Osteoblast (primary cell): ENCODE data around the gene SLC17A9. TPM values are rescaled to one million over a fixed set of nuclear protein-coding genes. Genes with fewer than 3 reads are reported as not detected.

Source experiments
- DNase-seq: peaks from one replicate; pipeline ENCODE4 v3.0.0; 2011; ENCODE audit warnings: low spot score, mixed read lengths; ENCODE audit not compliant: insufficient read length; ENCODE audit errors: missing footprints
- H2AFZ ChIP-seq: 2 replicates; pipeline ENCODE4 v1.6.0; 2011; ENCODE audit warnings: mild to moderate bottlenecking, low read length
- H3K27ac ChIP-seq: 2 replicates; pipeline ENCODE4 v1.5.1; 2011; ENCODE audit warnings: mild to moderate bottlenecking, low read depth, low read length, moderate library complexity
- H3K27me3 ChIP-seq: 2 replicates; pipeline ENCODE4 v1.6.0; 2012; ENCODE audit warnings: mild to moderate bottlenecking, control low read depth, inconsistent platforms, low read length, moderate library complexity; ENCODE audit not compliant: insufficient read depth
- H3K36me3 ChIP-seq: 2 replicates; pipeline ENCODE4 v1.5.1; 2011; ENCODE audit warnings: mild to moderate bottlenecking, low read length, control low read depth, moderate library complexity; ENCODE audit not compliant: insufficient read depth
- H3K4me1 ChIP-seq: 2 replicates; pipeline ENCODE4 v1.5.1; 2011; ENCODE audit warnings: mild to moderate bottlenecking, low read length, control low read depth, moderate library complexity; ENCODE audit not compliant: insufficient read depth
- H3K4me2 ChIP-seq: 2 replicates; pipeline ENCODE4 v1.6.0; 2011; ENCODE audit warnings: mild to moderate bottlenecking, low read length; ENCODE audit not compliant: insufficient read depth
- H3K4me3 ChIP-seq: fragments of 200-600 bp; sonication (generic); 3 replicates; pipeline ENCODE4 v1.5.1; 2012; ENCODE audit warnings: mild to moderate bottlenecking, low read length, inconsistent platforms; ENCODE audit not compliant: insufficient read depth
- H3K79me2 ChIP-seq: 2 replicates; pipeline ENCODE4 v1.6.0; 2012; ENCODE audit warnings: mild to moderate bottlenecking, low read length, control low read depth, inconsistent platforms; ENCODE audit not compliant: insufficient read depth
- H3K9me3 ChIP-seq: 2 replicates; pipeline ENCODE4 v1.5.1; 2011; ENCODE audit warnings: low read depth, low read length, control low read depth
- H4K20me1 ChIP-seq: 2 replicates; pipeline ENCODE4 v1.6.0; 2012; ENCODE audit warnings: mild to moderate bottlenecking, low read length, control low read depth; ENCODE audit not compliant: insufficient read depth
- CTCF ChIP-seq: IDR thresholded peaks from 2 replicates; pipeline ENCODE4 v1.5.1; 2011; ENCODE audit warnings: mild to moderate bottlenecking, low read depth, low read length, moderate library complexity; ENCODE audit errors: extremely low read depth
- total RNA-seq: library from RNA; depleted of rRNA; stranded (reverse); fragments of >200 nt; gene quantifications from 2 replicates; pipeline ENCODE4 v1.2.3, GENCODE V29; 2012

SLC17A9 gene
- total RNA-seq, 1 donor = 6.5 TPM

- TF ChIP-seq CTCF = no peak
- Histone ChIP-seq H3K27me3 (peaks cover 58% of the 10 kb centered on the region), H3K36me3 (no peaks in the 10 kb centered on the region)
Observed at GRCh38 chr20:63000036-63000435, 47.5 kb downstream of the SLC17A9 start.

GRCh38 chr20:63000958-63001357 is 48.4 kb downstream of the SLC17A9 start:
- no peak overlapping the region for H3K4me3 ChIP-seq
- no peak overlapping the region for H3K27ac ChIP-seq
- H3K9me3 ChIP-seq = no peaks in the 10 kb centered on the region
- no peaks in the 10 kb centered on the region for H3K79me2 ChIP-seq
- no peak overlapping the region for H2AFZ ChIP-seq
- H3K4me1 ChIP-seq = no peaks in the 10 kb centered on the region
- no peak for DNase-seq
- H3K36me3 ChIP-seq = no peaks in the 10 kb centered on the region
- H3K4me2 ChIP-seq = no peak overlapping the region
- H3K27me3 ChIP-seq = peaks cover 66% of the 10 kb centered on the region
- no peaks in the 10 kb centered on the region for H4K20me1 ChIP-seq
- TF ChIP-seq CTCF = no peak

More at GRCh38 chr20:63000036-63000435, 47.5 kb downstream of the SLC17A9 start:
- H3K27ac ChIP-seq = no peak overlapping the region
- no peaks in the 10 kb centered on the region for H4K20me1 ChIP-seq
- no peak overlapping the region for H3K4me2 ChIP-seq
- H2AFZ ChIP-seq = no peak overlapping the region
- DNase-seq = no peak
- no peaks in the 10 kb centered on the region for H3K9me3 ChIP-seq
- H3K4me3 ChIP-seq = no peak overlapping the region
- H3K4me1 ChIP-seq = no peaks in the 10 kb centered on the region
- H3K79me2 ChIP-seq = no peaks in the 10 kb centered on the region

GRCh38 chr20:63002511-63002910 is 50.0 kb downstream of the SLC17A9 start:
- no peak for TF ChIP-seq CTCF
- H2AFZ ChIP-seq = no peak overlapping the region
- no peak overlapping the region for H3K4me3 ChIP-seq
- H3K27ac ChIP-seq = no peak overlapping the region
- peaks cover 79% of the 10 kb centered on the region for H3K27me3 ChIP-seq
- H3K4me2 ChIP-seq = no peak overlapping the region
- no peaks in the 10 kb centered on the region for H4K20me1 ChIP-seq
- H3K79me2 ChIP-seq = no peaks in the 10 kb centered on the region
- H3K36me3 ChIP-seq = no peaks in the 10 kb centered on the region
- DNase-seq = no peak
- H3K4me1 ChIP-seq = no peaks in the 10 kb centered on the region
- H3K9me3 ChIP-seq = no peaks in the 10 kb centered on the region

- Histone ChIP-seq H2AFZ (no peak overlapping the region), H3K27ac (no peak overlapping the region), H3K27me3 (peaks cover 84% of the 10 kb centered on the region), H3K4me3 (no peak overlapping the region), H3K4me1 (no peaks in the 10 kb centered on the region), H3K79me2 (no peaks in the 10 kb centered on the region), H3K36me3 (no peaks in the 10 kb centered on the region), H4K20me1 (no peaks in the 10 kb centered on the region), H3K9me3 (no peaks in the 10 kb centered on the region), H3K4me2 (no peak overlapping the region)
- no peak for DNase-seq
- TF ChIP-seq CTCF = no peak
Observed at GRCh38 chr20:63003546-63003945, 51.0 kb downstream of the SLC17A9 start.
